Thoracic aorta (tissue), 2 donors: Measurements from ENCODE around the gene SYT6. TPM values are rescaled to one million over a fixed set of nuclear protein-coding genes. Genes with fewer than 3 reads are reported as not detected.

Experiments used
- ATAC-seq: fragments of 150-250 bp; one replicate; pipeline ENCODE4 v1.8.0; 2017; ENCODE audit warnings: low read depth; ENCODE audit not compliant: insufficient number of reproducible peaks, low FRiP score
- DNase-seq: peaks from one replicate; pipeline ENCODE4 v3.0.0-alpha.2; 2020; ENCODE audit warnings: low spot score
- H3K27ac ChIP-seq, 2 donors: fragments of 200-600 bp; sonication (generic); 1 replicate in 1 of 2; 2 replicates in 1 of 2; pipeline ENCODE4 v1.5.1; 2016; ENCODE audit warnings: mild to moderate bottlenecking in 2 of 2, moderate library complexity in 2 of 2
- H3K27me3 ChIP-seq: fragments of 200-600 bp; sonication (generic); replicated peaks from 2 replicates; pipeline ENCODE4 v1.6.0; 2016; ENCODE audit warnings: mild to moderate bottlenecking; ENCODE audit not compliant: insufficient read depth
- H3K36me3 ChIP-seq: fragments of 200-600 bp; sonication (generic); one replicate; pipeline ENCODE4 v1.5.1; 2016
- H3K4me1 ChIP-seq, 2 donors: fragments of 200-600 bp; sonication (generic); 1 replicate in 1 of 2; 2 replicates in 1 of 2; pipeline versions ENCODE4 v1.5.1 to v1.6.0; 2016; ENCODE audit warnings: low read depth in 2 of 2, mild to moderate bottlenecking in 1 of 2; ENCODE audit not compliant: control insufficient read depth in 1 of 2
- H3K4me3 ChIP-seq: fragments of 200-600 bp; sonication (generic); 2 replicates; pipeline ENCODE4 v1.5.1; 2016; ENCODE audit warnings: mild to moderate bottlenecking
- H3K9me3 ChIP-seq: fragments of 200-600 bp; sonication (generic); 2 replicates; pipeline ENCODE4 v1.5.1; 2016
- CTCF ChIP-seq: fragments of 200-600 bp; sonication (generic); IDR thresholded peaks from one replicate; pipeline ENCODE4 v1.5.1; 2019; ENCODE audit warnings: antibody characterized with exemption
- total RNA-seq, 2 donors: library from RNA; depleted of rRNA; stranded (reverse); fragments of >200 nt; gene quantifications; one replicate each; pipeline versions ENCODE4 v1.1.0 to v1.2.3, GENCODE V29; 2016

The SYT6 gene
- total RNA-seq, 2 donors from 2014 or later, result 0.85 TPM; not detected in 1

- Histone ChIP-seq H3K27me3 (no peaks in the 10 kb centered on the region), H3K9me3 (no peaks in the 10 kb centered on the region), H3K36me3 (no peaks in the 10 kb centered on the region), H3K27ac (no peak overlapping the region), H3K4me3 (peak overlapping the region; percentile 72), H3K4me1 (peaks cover 14 to 33% of the 10 kb centered on the region in 2 donors)
- ATAC-seq (no peak), DNase-seq (no peak)
- no peak for TF ChIP-seq CTCF
Measured at GRCh38 chr1:114152089-114152507, 1.6 kb downstream of the SYT6 start.

GRCh38 chr1:114150016-114150415 is 3.7 kb downstream of the SYT6 start:
- Histone ChIP-seq H3K27ac (no peak overlapping the region), H3K36me3 (no peaks in the 10 kb centered on the region), H3K27me3 (no peaks in the 10 kb centered on the region), H3K4me3 (no peak overlapping the region), H3K4me1 (peaks cover 14 to 32% of the 10 kb centered on the region in 2 donors), H3K9me3 (no peaks in the 10 kb centered on the region)
- DNase-seq (no peak), ATAC-seq (no peak)
- no peak for TF ChIP-seq CTCF

- TF ChIP-seq CTCF, result no peak
- ATAC-seq (no peak), DNase-seq (no peak)
- Histone ChIP-seq H3K9me3 (no peaks in the 10 kb centered on the region), H3K4me3 (no peak overlapping the region), H3K4me1 (peaks cover 14 to 24% of the 10 kb centered on the region in 2 donors), H3K27ac (no peak overlapping the region), H3K27me3 (no peaks in the 10 kb centered on the region), H3K36me3 (no peaks in the 10 kb centered on the region)
Measured at GRCh38 chr1:114149211-114149610, 4.5 kb downstream of the SYT6 start.

- H3K27me3 ChIP-seq, result no peaks in the 10 kb centered on the region
- no peak for ATAC-seq
- no peak overlapping the region for H3K4me3 ChIP-seq
- no peaks in the 10 kb centered on the region for H3K4me1 ChIP-seq
- H3K9me3 ChIP-seq, result no peaks in the 10 kb centered on the region
- no peaks in the 10 kb centered on the region for H3K36me3 ChIP-seq
- TF ChIP-seq CTCF, result no peak
- H3K27ac ChIP-seq, result no peak overlapping the region
- no peak for DNase-seq
Measured at GRCh38 chr1:114145504-114146151, 8.0 kb downstream of the SYT6 start.

GRCh38 chr1:114144016-114144415 is 9.7 kb downstream of the SYT6 start:
- ATAC-seq, result no peak
- Histone ChIP-seq H3K4me1 (no peaks in the 10 kb centered on the region), H3K36me3 (no peaks in the 10 kb centered on the region), H3K27me3 (no peaks in the 10 kb centered on the region), H3K27ac (no peak overlapping the region), H3K9me3 (no peaks in the 10 kb centered on the region), H3K4me3 (no peak overlapping the region)
- no peak for DNase-seq
- TF ChIP-seq CTCF, result no peak
